Mesothelial cell of epicardium (in vitro differentiated cells): ENCODE data around the gene CUZD1. TPM values are rescaled to one million over a fixed set of nuclear protein-coding genes. Genes with fewer than 3 reads are reported as not detected.

Experiments used
- DNase-seq, 2 experiments: peaks; one replicate each; pipeline ENCODE4 v3.0.0; 2021; ENCODE audit warnings: low spot score in 2 of 2; ENCODE audit not compliant: unreplicated experiment in 2 of 2
- H3K27ac Mint-ChIP-seq: 2 replicates; pipeline ENCODE4 v1.8.0; 2021; ENCODE audit warnings: mixed read lengths
- H3K27me3 Mint-ChIP-seq: 2 replicates; pipeline ENCODE4 v1.8.0; 2021; ENCODE audit warnings: low read depth, mixed read lengths
- H3K36me3 Mint-ChIP-seq: 2 replicates; pipeline ENCODE4 v1.8.0; 2021; ENCODE audit warnings: mixed read lengths
- H3K4me1 Mint-ChIP-seq: 2 replicates; pipeline ENCODE4 v1.8.0; 2021; ENCODE audit warnings: mixed read lengths
- H3K4me3 Mint-ChIP-seq: 2 replicates; pipeline ENCODE4 v1.8.0; 2021; ENCODE audit warnings: mild to moderate bottlenecking, moderate library complexity, mixed read lengths
- H3K9me3 Mint-ChIP-seq: 2 replicates; pipeline ENCODE4 v1.8.0; 2021; ENCODE audit warnings: mixed read lengths
- CTCF ChIP-seq: fragments of 200-600 bp; sonication (generic); IDR thresholded peaks from one replicate; pipeline ENCODE4 v1.5.0; 2021; ENCODE audit warnings: antibody characterized with exemption; ENCODE audit not compliant: unreplicated experiment
- total RNA-seq: library from RNA; stranded (reverse); gene quantifications from 3 replicates; pipeline ENCODE4 v1.2.1, GENCODE V29; 2021

Gene CUZD1
- not detected in 3 replicates for total RNA-seq

- H3K4me1 Mint-ChIP-seq, result peaks cover 2% of the 10 kb centered on the region
- TF ChIP-seq CTCF, result no peak
- DNase-seq, result no peak
- H3K4me3 Mint-ChIP-seq, result no peak within 1 kb of the TSS
- no peaks in the 10 kb centered on the region for H3K36me3 Mint-ChIP-seq
- H3K9me3 Mint-ChIP-seq, result peaks cover 6% of the 10 kb centered on the region
- H3K27me3 Mint-ChIP-seq, result peaks cover 2% of the 10 kb centered on the region
- no peak within 1 kb of the TSS for H3K27ac Mint-ChIP-seq
Measured at GRCh38 chr10:122845783-122846332, at the start of gene CUZD1. CUZD1 (minus strand) TSS chr10:122845857; CDS start chr10:122845843, 14 bp downstream.

GRCh38 chr10:122894261-122894944, 48.7 kb upstream of the CUZD1 start:
- Mint-ChIP-seq H3K27ac (no peak overlapping the region), H3K9me3 (no peaks in the 10 kb centered on the region), H3K27me3 (peaks cover 53% of the 10 kb centered on the region), H3K36me3 (no peaks in the 10 kb centered on the region), H3K4me1 (no peaks in the 10 kb centered on the region), H3K4me3 (no peak overlapping the region)
- no peak for DNase-seq
- no peak for TF ChIP-seq CTCF

- Mint-ChIP-seq H3K36me3 (no peaks in the 10 kb centered on the region), H3K4me3 (no peak overlapping the region), H3K4me1 (peaks cover 6% of the 10 kb centered on the region), H3K27me3 (peaks cover 40% of the 10 kb centered on the region), H3K9me3 (no peaks in the 10 kb centered on the region), H3K27ac (no peak overlapping the region)
- no peak for DNase-seq
- TF ChIP-seq CTCF, result no peak
Measured at GRCh38 chr10:122884166-122884565, 38.5 kb upstream of the CUZD1 start.

GRCh38 chr10:122882766-122883165, 37.1 kb upstream of the CUZD1 start:
- DNase-seq, result no peak
- no peak for TF ChIP-seq CTCF
- H3K9me3 Mint-ChIP-seq, result no peaks in the 10 kb centered on the region
- no peak overlapping the region for H3K27ac Mint-ChIP-seq
- no peaks in the 10 kb centered on the region for H3K36me3 Mint-ChIP-seq
- H3K27me3 Mint-ChIP-seq, result peaks cover 46% of the 10 kb centered on the region
- H3K4me3 Mint-ChIP-seq, result no peak overlapping the region
- H3K4me1 Mint-ChIP-seq, result peaks cover 6% of the 10 kb centered on the region

GRCh38 chr10:122879339-122880273, 33.9 kb upstream of the CUZD1 start, which contains the start of gene FAM24B:
FAM24B (minus strand) TSS chr10:122879581; CDS start chr10:122850515, 29,066 bp downstream.
- Mint-ChIP-seq H3K4me1 (peaks cover 6% of the 10 kb centered on the region), H3K27ac (no peak within 1 kb of the TSS), H3K36me3 (no peaks in the 10 kb centered on the region), H3K27me3 (peaks cover 51% of the 10 kb centered on the region), H3K4me3 (no peak within 1 kb of the TSS), H3K9me3 (no peaks in the 10 kb centered on the region)
- no peak for TF ChIP-seq CTCF
- no peak for DNase-seq
